Skeletal muscle satellite cell (primary cell): ENCODE data around the gene THRSP. TPM values are rescaled to one million over a fixed set of nuclear protein-coding genes. Genes with fewer than 3 reads are reported as not detected.
"Not testable (repeated sequence)": the region's sequence is repeated elsewhere in the genome, so short reads cannot be mapped to it uniquely, and the experiment has no call there.

ENCODE experiments used
- H3K27me3 ChIP-seq: 2 replicates; pipeline ENCODE4 v1.7.0; 2013; ENCODE audit warnings: low read length; ENCODE audit not compliant: control insufficient read depth, insufficient read depth
- H3K36me3 ChIP-seq: 2 replicates; pipeline ENCODE4 v1.7.0; 2013; ENCODE audit warnings: mild to moderate bottlenecking, control low read depth, low read length; ENCODE audit not compliant: insufficient read depth
- H3K4me1 ChIP-seq: 2 replicates; pipeline ENCODE4 v1.7.0; 2013; ENCODE audit warnings: low read length; ENCODE audit not compliant: control insufficient read depth, insufficient read depth
- H3K4me2 ChIP-seq: 2 replicates; pipeline ENCODE4 v1.7.0; 2013; ENCODE audit warnings: mild to moderate bottlenecking, low read length
- H3K4me3 ChIP-seq: 2 replicates; pipeline ENCODE4 v1.7.0; 2013; ENCODE audit warnings: low read length
- H3K9ac ChIP-seq: 2 replicates; pipeline ENCODE4 v1.7.0; 2013; ENCODE audit warnings: mild to moderate bottlenecking, low read depth, low read length, moderate library complexity
- H3K9me3 ChIP-seq: replicated peaks from 2 replicates; pipeline ENCODE4 v1.7.0; 2013; ENCODE audit warnings: mild to moderate bottlenecking, control low read depth, low read length
- total RNA-seq: library from RNA; depleted of rRNA; stranded (reverse); fragments of >200 nt; gene quantifications from 2 replicates; pipeline ENCODE4 v1.2.3, GENCODE V29; 2012; rRNA removed

THRSP gene, protein sequence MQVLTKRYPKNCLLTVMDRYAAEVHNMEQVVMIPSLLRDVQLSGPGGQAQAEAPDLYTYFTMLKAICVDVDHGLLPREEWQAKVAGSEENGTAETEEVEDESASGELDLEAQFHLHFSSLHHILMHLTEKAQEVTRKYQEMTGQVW
- total RNA-seq: not detected in 2 replicates

DNA sequence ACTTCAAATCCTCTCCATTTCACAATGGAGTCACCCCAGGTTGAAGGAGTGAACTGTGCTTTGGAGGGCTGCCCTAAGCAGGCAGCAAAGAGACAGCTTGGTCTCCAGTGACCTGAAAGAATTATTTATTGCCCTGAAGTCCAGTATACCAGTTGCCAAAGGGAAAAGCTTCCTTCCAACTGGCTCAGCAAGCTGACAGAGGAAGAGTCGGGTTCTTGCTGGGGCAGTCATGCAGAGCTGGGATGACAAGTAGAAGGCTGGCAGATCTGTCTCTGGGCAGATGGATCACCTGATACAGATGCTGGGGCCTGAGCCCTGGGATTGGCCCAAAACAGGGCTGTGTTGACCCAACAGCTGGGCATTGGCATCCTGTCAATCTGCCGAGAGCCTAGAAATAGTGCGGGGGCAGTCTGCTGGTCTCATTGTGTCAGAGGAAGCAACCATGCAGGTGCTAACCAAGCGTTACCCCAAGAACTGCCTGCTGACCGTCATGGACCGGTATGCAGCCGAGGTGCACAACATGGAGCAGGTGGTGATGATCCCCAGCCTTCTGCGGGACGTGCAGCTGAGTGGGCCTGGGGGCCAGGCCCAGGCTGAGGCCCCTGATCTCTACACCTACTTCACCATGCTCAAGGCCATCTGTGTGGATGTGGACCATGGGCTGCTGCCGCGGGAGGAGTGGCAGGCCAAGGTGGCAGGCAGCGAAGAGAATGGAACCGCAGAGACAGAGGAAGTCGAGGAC lies at the start of gene THRSP:
Gene THRSP, plus strand, starts transcription at position 422 of the 742 bp plus-strand sequence. Its CDS starts 21 bp downstream, at position 443.
- no peak within 1 kb of the TSS for H3K4me2 ChIP-seq
- no peak within 1 kb of the TSS for H3K4me3 ChIP-seq
- H3K27me3 ChIP-seq: no peaks in the 10 kb centered on the region
- H3K9me3 ChIP-seq: no peaks in the 10 kb centered on the region
- peaks cover 16% of the 10 kb centered on the region for H3K4me1 ChIP-seq
- H3K36me3 ChIP-seq: peaks cover 13% of the 10 kb centered on the region
- H3K9ac ChIP-seq: no peak within 1 kb of the TSS

DNA sequence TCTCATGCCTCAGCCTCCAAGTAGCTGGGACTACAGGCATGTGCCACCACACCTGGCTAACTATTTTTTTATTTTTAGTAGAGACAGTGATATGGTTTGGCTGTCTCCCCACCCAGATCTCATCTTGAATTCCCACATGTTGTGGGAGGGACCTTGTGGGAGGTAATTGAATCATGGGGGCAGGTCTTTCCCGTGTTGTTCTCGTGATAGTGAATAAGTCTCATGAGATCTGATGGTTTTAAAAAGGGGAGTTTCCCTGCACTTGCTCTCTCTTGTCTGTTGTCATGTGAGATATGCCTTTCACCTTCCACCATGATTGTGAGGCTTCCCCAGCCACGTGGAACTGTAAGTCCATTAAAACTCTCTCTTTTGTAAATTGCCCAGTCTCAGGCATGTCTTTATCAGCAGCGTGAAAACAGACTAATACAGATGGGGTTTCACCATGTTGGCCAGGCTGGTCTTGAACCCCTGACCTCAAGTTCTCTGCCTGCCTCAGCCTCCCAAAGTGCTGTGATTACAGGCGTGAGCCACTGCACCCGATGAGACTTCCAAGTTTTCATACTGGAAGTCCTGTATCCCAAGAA lies 48.6 kb upstream of the THRSP start:
- H3K4me2 ChIP-seq, H3K9ac ChIP-seq, H3K9me3 ChIP-seq, H3K4me1 ChIP-seq, H3K4me3 ChIP-seq, H3K27me3 ChIP-seq, H3K36me3 ChIP-seq: not testable (repeated sequence)

GRCh38 chr11:78015878-78016277 lies 47.8 kb upstream of the THRSP start:
- no peaks in the 10 kb centered on the region for H3K9me3 ChIP-seq
- H3K4me1 ChIP-seq: no peaks in the 10 kb centered on the region
- H3K27me3 ChIP-seq: no peaks in the 10 kb centered on the region
- H3K36me3 ChIP-seq: no peaks in the 10 kb centered on the region
- no peak overlapping the region for H3K4me3 ChIP-seq
- no peak overlapping the region for H3K4me2 ChIP-seq
- no peak overlapping the region for H3K9ac ChIP-seq

DNA sequence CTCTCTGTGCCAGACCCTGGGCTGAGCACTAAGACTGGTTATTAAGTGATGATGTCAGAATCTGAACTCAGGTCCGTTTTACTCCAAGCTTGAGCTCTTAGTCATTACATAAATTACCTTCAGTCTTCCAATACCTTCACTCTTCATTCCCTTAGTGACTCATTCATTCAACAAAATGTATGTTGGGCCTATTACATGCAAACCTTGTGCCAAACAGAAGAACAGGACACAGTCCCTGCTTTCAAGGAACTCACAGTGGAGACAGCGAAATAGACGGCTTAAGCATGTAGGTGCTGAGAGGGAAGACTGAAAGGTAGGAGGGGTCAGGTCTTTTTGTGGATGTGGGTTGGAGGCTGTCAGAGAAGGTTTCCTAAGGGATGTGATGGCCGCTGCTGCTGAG lies 43.9 kb upstream of the THRSP start:
- no peak overlapping the region for H3K9ac ChIP-seq
- peaks cover 4% of the 10 kb centered on the region for H3K27me3 ChIP-seq
- H3K4me3 ChIP-seq: no peak overlapping the region
- H3K4me1 ChIP-seq: peaks cover 5% of the 10 kb centered on the region
- H3K4me2 ChIP-seq: no peak overlapping the region
- H3K36me3 ChIP-seq: no peaks in the 10 kb centered on the region
- no peaks in the 10 kb centered on the region for H3K9me3 ChIP-seq

GRCh38 chr11:78020246-78020645 lies 43.4 kb upstream of the THRSP start:
- peaks cover 5% of the 10 kb centered on the region for H3K4me1 ChIP-seq

GRCh38 chr11:78021611-78022010 lies 42.0 kb upstream of the THRSP start:
- Histone ChIP-seq H3K9me3 (no peaks in the 10 kb centered on the region), H3K36me3 (no peaks in the 10 kb centered on the region), H3K4me2 (no peak overlapping the region), H3K4me3 (no peak overlapping the region), H3K4me1 (peaks cover 5% of the 10 kb centered on the region), H3K27me3 (peaks cover 4% of the 10 kb centered on the region), H3K9ac (no peak overlapping the region)

More at GRCh38 chr11:78020246-78020645, 43.4 kb upstream of the THRSP start:
- Histone ChIP-seq H3K9ac (no peak overlapping the region), H3K4me2 (no peak overlapping the region), H3K27me3 (peaks cover 4% of the 10 kb centered on the region), H3K36me3 (no peaks in the 10 kb centered on the region), H3K9me3 (no peaks in the 10 kb centered on the region), H3K4me3 (no peak overlapping the region)

DNA sequence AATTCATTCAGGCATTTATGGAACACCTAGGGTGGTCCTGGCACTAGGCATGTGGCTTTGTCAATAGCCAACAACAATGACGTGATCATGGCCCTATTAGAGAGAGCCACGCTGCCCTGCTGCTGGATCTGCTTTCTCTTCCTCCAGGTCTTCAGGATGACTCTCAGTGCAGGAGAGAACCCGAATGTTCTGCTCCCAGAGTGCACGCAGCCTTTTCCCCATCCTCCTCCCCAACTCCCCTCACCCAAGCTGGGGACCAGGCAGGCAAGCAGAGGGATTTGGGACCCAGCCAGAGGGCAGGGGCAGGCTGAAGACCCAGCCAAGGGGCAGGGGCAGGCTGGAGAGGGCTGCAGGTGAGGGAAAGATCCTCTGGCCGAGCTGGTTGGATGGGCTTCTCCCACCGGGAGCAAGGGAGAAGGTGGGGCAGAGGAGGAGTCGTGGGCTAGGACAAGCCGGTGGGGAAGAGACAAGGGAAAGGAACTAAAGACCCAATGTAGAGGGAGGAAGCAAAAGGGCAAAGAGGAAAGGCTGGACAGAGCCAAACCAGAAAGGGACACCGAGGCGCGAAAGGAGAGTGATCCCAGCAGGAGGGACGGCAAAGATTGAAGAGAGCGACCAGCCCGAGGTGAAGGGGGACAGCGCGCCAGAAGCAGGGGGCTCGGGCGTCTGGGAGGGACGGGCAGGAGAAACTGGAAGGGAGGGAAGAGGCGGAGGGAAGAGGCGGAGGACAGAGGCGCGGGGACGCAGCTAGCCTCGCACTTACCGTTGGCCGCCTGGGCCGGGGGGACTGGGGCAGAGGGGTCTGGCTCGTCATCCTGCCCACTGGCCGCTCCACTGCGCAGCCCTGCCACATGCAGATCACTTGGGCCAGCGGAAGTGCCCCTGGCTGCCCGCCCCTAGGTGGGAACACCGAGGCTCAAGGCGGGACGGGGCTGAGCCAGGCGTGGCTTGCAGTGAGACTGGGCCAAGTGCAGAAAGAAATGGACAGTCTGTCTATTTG lies 41.0 kb upstream of the THRSP start, which contains the start of gene KCTD14:
Gene KCTD14, minus strand, starts transcription at position 880 of the 1,000 bp plus-strand sequence. Its CDS starts 27 bp downstream, at position 853.
- H3K9ac ChIP-seq: peak within 1 kb of the TSS; percentile 38
- H3K9me3 ChIP-seq: no peaks in the 10 kb centered on the region
- peaks cover 5% of the 10 kb centered on the region for H3K4me1 ChIP-seq
- peak within 1 kb of the TSS; percentile 60 for H3K4me3 ChIP-seq
- peaks cover 4% of the 10 kb centered on the region for H3K27me3 ChIP-seq
- H3K36me3 ChIP-seq: no peaks in the 10 kb centered on the region
- H3K4me2 ChIP-seq: peak within 1 kb of the TSS; percentile 75

DNA sequence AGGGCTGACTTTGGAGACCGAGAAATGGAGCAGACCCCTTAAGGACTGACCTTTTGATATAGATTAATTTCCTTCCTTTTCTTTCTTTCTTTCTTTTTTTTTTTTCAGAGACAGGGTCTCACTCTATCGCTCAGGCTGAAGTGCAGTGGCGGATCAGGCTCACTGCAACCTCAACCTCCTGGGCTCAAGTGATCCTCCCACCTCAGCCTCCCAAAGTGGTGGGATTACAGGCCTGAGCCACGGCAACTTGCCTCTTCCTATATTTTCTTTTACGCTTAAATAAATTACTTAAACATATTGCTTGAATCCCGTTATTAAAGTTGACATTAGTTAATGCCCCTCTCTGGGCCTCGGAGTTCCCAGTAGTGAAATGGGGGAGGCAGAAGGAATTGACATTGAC lies 40.2 kb upstream of the THRSP start:
- Histone ChIP-seq H3K27me3 (peaks cover 4% of the 10 kb centered on the region), H3K4me3 (no peak overlapping the region), H3K9ac (no peak overlapping the region)

GRCh38 chr11:78025378-78025777 lies 38.3 kb upstream of the THRSP start:
- Histone ChIP-seq H3K9me3 (no peaks in the 10 kb centered on the region), H3K36me3 (no peaks in the 10 kb centered on the region), H3K9ac (no peak overlapping the region), H3K4me3 (no peak overlapping the region), H3K27me3 (peaks cover 4% of the 10 kb centered on the region), H3K4me1 (peaks cover 7% of the 10 kb centered on the region), H3K4me2 (no peak overlapping the region)

More for the DNA sequence above, 40.2 kb upstream of the THRSP start:
- peak overlapping the region; percentile 75 for H3K4me2 ChIP-seq
- peaks cover 5% of the 10 kb centered on the region for H3K4me1 ChIP-seq
- no peaks in the 10 kb centered on the region for H3K9me3 ChIP-seq
- H3K36me3 ChIP-seq: no peaks in the 10 kb centered on the region

DNA sequence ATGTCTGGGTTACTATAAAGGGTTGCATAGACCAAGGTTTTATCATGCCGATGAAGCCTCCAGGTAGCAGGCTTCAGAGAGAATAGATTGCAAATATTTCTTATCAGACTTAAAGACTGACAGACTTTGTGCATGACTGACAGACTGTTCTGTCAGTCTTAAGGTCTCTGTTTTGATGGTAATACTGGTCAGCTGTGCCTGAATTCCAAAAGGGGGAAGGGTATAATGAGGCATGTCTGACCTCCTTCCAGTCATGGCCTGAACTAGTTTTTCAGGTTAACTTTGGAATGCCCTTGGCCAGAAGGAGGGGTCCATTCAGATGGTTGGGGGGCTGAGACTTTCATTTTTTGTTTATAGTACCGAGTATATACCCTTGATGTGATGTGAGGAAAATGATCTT lies 35.9 kb upstream of the THRSP start:
- Histone ChIP-seq H3K27me3 (peaks cover under 1% of the 10 kb centered on the region), H3K36me3 (no peaks in the 10 kb centered on the region), H3K4me3 (no peak overlapping the region), H3K4me1 (peaks cover 13% of the 10 kb centered on the region), H3K9me3 (no peaks in the 10 kb centered on the region), H3K9ac (no peak overlapping the region), H3K4me2 (no peak overlapping the region)

DNA sequence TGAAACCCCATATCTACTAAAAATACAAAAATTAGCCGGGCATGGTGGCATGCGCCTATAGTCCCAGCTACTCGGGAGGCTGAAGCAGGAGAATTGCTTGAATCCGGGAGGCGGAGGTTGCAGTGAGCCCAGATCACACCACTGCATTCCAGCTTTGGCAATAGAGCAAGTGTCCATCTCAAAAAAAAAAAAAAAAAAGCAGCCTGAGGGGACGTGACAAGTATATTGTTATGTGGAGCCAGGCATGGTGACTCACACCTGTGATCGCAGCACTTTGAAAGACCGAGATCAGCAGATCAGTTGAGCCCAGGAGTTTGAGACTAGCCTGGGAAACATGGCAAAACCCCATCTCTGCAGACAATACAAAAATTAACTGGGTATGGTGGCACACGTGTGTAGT lies 35.2 kb upstream of the THRSP start:
- not testable (repeated sequence) for H3K9me3 ChIP-seq, H3K4me1 ChIP-seq, H3K36me3 ChIP-seq, H3K4me3 ChIP-seq, H3K4me2 ChIP-seq, H3K27me3 ChIP-seq, H3K9ac ChIP-seq
